Endothelial cell (in vitro differentiated cells): ENCODE data around the gene CACNA1C. TPM values are rescaled to one million over a fixed set of nuclear protein-coding genes. Genes with fewer than 3 reads are reported as not detected.
A peak's percentile ranks its signal among the peaks of the same experiment; 100 is the strongest.
"Not testable (repeated sequence)": the region's sequence is repeated elsewhere in the genome, so short reads cannot be mapped to it uniquely, and the experiment has no call there.

Experiments
- DNase-seq: peaks from one replicate; pipeline ENCODE4 v3.0.0; 2021; ENCODE audit warnings: low spot score
- H3K27ac Mint-ChIP-seq: one replicate; pipeline ENCODE4 v1.8.0; 2021; ENCODE audit warnings: mixed read lengths, inconsistent platforms; ENCODE audit not compliant: unreplicated experiment
- H3K27me3 Mint-ChIP-seq: one replicate; pipeline ENCODE4 v1.8.0; 2021; ENCODE audit warnings: mild to moderate bottlenecking, moderate library complexity, mixed read lengths, inconsistent platforms; ENCODE audit not compliant: unreplicated experiment
- H3K36me3 Mint-ChIP-seq: one replicate; pipeline ENCODE4 v1.8.0; 2021; ENCODE audit warnings: mild to moderate bottlenecking, low read depth, mixed read lengths, inconsistent platforms; ENCODE audit not compliant: unreplicated experiment
- H3K4me1 Mint-ChIP-seq: one replicate; pipeline ENCODE4 v1.8.0; 2021; ENCODE audit warnings: mild to moderate bottlenecking, mixed read lengths, inconsistent platforms; ENCODE audit not compliant: unreplicated experiment
- H3K4me3 Mint-ChIP-seq: one replicate; pipeline ENCODE4 v1.8.0; 2021; ENCODE audit warnings: mild to moderate bottlenecking, mixed read lengths, inconsistent platforms; ENCODE audit not compliant: unreplicated experiment
- H3K9me3 Mint-ChIP-seq: one replicate; pipeline ENCODE4 v1.8.0; 2021; ENCODE audit warnings: mixed read lengths, inconsistent platforms; ENCODE audit not compliant: unreplicated experiment
- CTCF ChIP-seq: fragments of 200-600 bp; sonication (generic); IDR thresholded peaks from one replicate; pipeline ENCODE4 v1.5.0; 2021; ENCODE audit warnings: antibody characterized with exemption; ENCODE audit not compliant: unreplicated experiment
- total RNA-seq: library from RNA; stranded (reverse); fragmentation: NEBNext Ultra II Directional; extraction: Animal tissue kit (Norgen Biotek cat#: 25700); gene quantifications from one replicate; pipeline ENCODE4 v1.2.1, GENCODE V29; 2021; ENCODE audit not compliant: unreplicated experiment

Gene CACNA1C
- total RNA-seq, 1 donor from 2014 or later, result 11.1 TPM

GRCh38 chr12:2739069-2739468 lies 686.3 kb downstream of the CACNA1C start:
- no peak for TF ChIP-seq CTCF
- Mint-ChIP-seq H3K9me3 (no peaks in the 10 kb centered on the region), H3K4me1 (peaks cover 12% of the 10 kb centered on the region), H3K27ac (no peak overlapping the region), H3K27me3 (peaks cover 3% of the 10 kb centered on the region), H3K36me3 (no peaks in the 10 kb centered on the region), H3K4me3 (no peak overlapping the region)
- no peak for DNase-seq

GRCh38 chr12:2739832-2740641 lies 687.2 kb downstream of the CACNA1C start:
- Mint-ChIP-seq H3K27me3 (peaks cover 3% of the 10 kb centered on the region), H3K9me3 (no peaks in the 10 kb centered on the region), H3K4me1 (peaks cover 9% of the 10 kb centered on the region), H3K4me3 (no peak overlapping the region), H3K36me3 (no peaks in the 10 kb centered on the region), H3K27ac (no peak overlapping the region)
- peak; percentile 42 for DNase-seq
- TF ChIP-seq CTCF, result peak; percentile 40

- H3K4me3 Mint-ChIP-seq, H3K4me1 Mint-ChIP-seq, DNase-seq, H3K36me3 Mint-ChIP-seq, H3K27me3 Mint-ChIP-seq, H3K9me3 Mint-ChIP-seq, H3K27ac Mint-ChIP-seq: not testable (repeated sequence)
These were observed 689.2 kb downstream of the CACNA1C start for GRCh38 chr12:2742037-2742436.

- Mint-ChIP-seq H3K4me3 (no peak overlapping the region), H3K9me3 (no peaks in the 10 kb centered on the region), H3K36me3 (no peaks in the 10 kb centered on the region), H3K27me3 (peaks cover 3% of the 10 kb centered on the region), H3K27ac (no peak overlapping the region), H3K4me1 (no peaks in the 10 kb centered on the region)
- no peak for DNase-seq
- no peak for TF ChIP-seq CTCF
These were observed 690.7 kb downstream of the CACNA1C start for GRCh38 chr12:2743478-2743877.

GRCh38 chr12:2745655-2746054 lies 692.9 kb downstream of the CACNA1C start:
- Mint-ChIP-seq H3K4me1 (no peaks in the 10 kb centered on the region), H3K27ac (no peak overlapping the region), H3K27me3 (peaks cover 4% of the 10 kb centered on the region), H3K9me3 (no peaks in the 10 kb centered on the region), H3K36me3 (no peaks in the 10 kb centered on the region), H3K4me3 (no peak overlapping the region)
- no peak for DNase-seq
- TF ChIP-seq CTCF, result no peak

Other genes with a start within 250 kb of the CACNA1C start
- gene LRTM2, start 232.4 kb upstream of the CACNA1C start, total RNA-seq, result not detected
- gene CACNA2D4, start 134.3 kb upstream of the CACNA1C start, total RNA-seq, result 0.28 TPM
- 13.6 TPM for gene DCP1B, start 48.5 kb upstream of the CACNA1C start, total RNA-seq